ENCODE data around the gene NRG3.
"Not testable (repeated sequence)": the region's sequence is repeated elsewhere in the genome, so short reads cannot be mapped to it uniquely, and the experiment has no call there.

NRG3 gene

GRCh38 chr10:82267014-82267413 is 392.0 kb downstream of the NRG3 start:
- in situ Hi-C loops (cut with MboI; ENCODE audit: low sequenced_read_pairs) = no loop called here

DNA sequence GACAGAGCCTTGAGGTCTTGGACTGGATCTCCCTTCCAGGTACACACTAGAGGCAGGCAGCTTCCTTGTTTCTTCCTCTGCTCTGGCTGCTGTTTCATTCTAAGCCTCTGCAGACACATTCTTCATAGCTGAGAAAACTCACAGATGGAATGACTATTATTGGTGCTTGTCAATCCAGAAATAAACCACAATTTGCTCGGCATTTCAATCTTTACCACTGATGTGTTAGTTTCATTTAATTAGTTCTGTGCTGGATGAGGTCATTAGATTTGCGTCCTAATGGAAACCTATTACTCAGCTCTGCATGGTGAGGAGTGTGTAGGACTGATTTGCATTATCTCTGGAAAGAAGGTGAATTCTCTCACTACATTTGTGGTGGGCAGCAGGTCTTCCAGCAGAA is 392.5 kb downstream of the NRG3 start:
- in situ Hi-C loops (cut with MboI; ENCODE audit: low sequenced_read_pairs) = no loop called here

- in situ Hi-C loops (cut with MboI; ENCODE audit: low sequenced_read_pairs) = no loop called here
Measured at GRCh38 chr10:82267960-82268359, 393.0 kb downstream of the NRG3 start.

DNA sequence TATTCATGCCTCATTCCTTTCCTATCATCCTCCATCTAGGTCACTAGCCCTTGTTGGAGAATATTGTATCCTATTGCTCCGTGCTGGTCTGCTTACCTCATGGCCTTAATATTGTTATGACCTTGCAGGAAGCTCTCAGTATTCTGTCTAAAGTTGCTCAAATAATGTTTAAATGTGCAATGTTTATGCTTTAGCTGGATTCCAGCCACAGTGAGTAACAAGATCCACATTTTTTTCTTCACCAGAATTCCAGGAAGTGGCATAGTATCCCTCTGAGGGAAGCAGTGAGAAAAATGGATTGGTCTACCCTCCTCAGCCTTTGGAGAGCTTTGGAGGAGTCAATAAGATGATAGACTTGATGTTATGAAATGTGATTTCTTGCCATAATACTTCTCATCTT is 402.6 kb downstream of the NRG3 start:
- in situ Hi-C loops (cut with MboI; ENCODE audit: low sequenced_read_pairs) = no loop called here

DNA sequence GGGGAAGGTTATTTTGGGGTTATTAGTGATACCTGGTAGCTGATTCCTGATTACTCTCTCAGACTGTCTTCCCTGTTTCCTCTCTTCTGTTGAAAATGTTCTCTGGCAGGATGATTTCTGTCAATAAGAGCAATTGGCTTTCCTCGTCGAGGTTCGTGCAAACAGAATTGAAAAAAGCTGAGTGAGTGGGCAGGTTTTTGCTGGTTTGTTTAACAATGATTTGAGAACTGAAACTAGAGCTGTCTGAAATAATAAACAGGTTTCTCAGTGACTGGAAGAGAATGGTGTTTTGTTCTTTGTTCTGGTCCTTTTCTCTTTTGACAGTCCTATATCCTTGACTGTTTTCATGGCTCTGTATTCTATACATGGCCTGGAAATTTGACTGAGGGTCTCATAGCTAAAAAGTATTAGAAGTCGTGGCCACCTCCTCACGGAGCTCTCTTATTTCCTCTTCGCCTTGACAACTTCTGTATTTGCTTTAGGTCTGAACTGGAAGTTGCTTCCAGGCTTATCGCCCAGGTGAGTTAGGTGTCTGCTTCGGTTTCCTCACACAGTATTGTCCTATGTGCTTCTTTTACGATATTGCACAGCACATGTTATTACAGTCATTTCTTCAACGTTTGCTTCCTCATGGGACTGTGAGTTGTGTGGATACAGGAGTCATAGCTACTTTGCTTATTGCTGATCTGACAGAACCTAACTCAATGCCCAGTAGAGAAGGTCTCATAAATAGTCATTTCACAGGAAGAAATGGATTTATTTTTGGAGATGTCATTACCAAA is 403.6 kb downstream of the NRG3 start:
- in situ Hi-C loops (cut with MboI; ENCODE audit: low sequenced_read_pairs) = no loop called here

GRCh38 chr10:82282782-82283456 is 407.9 kb downstream of the NRG3 start:
- in situ Hi-C loops (cut with MboI; ENCODE audit: low sequenced_read_pairs) = no loop called here

- in situ Hi-C loops (cut with MboI; ENCODE audit: low sequenced_read_pairs) = no loop called here
Measured at GRCh38 chr10:82284180-82284579, 409.2 kb downstream of the NRG3 start.

DNA sequence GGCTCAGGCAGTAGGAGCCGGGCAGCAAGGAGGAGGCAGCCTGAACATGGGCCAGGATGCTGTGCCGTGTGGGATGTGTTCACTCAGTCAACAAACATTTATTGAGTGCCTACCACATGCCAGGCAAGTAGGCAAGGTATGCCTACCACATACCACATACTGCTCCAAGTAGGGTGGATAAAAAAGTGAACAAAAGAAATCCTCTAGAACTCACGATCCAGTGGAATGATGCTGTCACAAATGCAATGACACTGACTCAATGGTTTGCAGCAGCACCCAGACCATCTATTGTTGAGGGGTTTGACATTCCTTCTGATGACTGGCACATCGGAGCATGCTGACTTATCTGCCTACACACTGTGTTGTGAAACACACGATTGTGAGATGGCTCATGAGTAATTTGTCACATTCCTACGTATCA is 413.5 kb downstream of the NRG3 start:
- in situ Hi-C loops (cut with MboI; ENCODE audit: low sequenced_read_pairs) = no loop called here

GRCh38 chr10:82289945-82290344 is 415.0 kb downstream of the NRG3 start:
- in situ Hi-C loops (cut with MboI; ENCODE audit: low sequenced_read_pairs) = no loop called here

DNA sequence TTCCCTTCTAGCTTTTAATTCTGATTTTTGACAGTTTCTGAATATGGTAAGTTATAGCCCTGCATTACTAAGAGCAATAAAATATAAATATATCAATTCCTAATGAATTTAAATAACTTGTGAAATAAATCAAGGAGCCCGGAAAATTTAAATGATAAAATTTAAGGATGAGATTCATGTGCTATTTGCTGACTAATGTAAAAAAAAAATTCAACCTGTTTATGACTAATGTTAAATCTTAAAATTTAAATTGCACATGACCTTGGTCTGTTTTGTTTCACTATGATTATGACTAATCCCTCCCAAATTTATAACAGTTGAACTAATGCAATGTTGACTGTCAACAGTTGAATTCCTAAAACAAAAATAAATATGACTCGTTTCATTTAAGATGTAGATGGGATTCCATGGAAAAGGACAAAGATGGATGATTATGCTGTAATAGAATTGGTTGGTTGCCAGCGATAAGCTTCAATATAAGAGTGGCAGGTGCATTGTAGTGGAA is 419.9 kb downstream of the NRG3 start:
- in situ Hi-C loops (cut with MboI; ENCODE audit: low sequenced_read_pairs) = no loop called here

DNA sequence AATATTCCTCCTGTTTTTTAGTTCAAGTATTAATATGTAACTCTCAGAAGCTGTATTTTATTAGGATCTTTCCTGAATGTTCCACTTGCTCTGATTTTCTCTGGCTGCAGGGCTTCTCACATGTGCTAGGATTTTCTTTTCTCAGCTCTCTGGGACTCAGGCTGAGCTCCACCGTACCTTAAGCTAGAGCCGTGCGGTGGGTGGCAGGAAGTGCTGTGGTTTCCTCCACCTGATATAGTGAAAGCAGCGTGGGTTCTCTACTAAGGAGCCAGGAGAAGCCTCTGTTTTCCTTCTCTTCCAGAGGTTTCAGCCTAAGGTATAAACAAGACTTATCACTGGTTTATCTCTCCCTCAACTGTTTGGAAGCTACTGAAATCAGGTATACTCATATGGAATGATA is 433.6 kb downstream of the NRG3 start:
- in situ Hi-C loops (cut with MboI; ENCODE audit: low sequenced_read_pairs) = no loop called here

DNA sequence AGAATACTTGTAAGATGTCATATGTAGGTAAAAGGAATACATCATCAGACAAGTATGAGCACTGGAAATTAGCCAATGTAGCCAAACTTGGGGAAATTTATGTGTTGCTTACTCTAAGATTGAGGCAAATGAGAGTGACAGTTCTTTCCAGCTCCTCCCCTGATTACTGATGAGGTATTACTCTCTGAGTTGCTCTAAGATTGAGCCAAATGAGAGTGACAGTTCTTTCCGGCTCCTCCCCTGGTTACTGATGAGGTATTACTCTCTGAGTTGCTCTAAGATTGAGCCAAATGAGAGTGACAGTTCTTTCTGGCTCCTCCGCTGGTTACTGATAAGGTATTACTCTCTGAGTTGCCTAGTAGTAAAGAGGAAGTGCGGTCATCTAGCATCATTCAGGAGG is 435.8 kb downstream of the NRG3 start:
- in situ Hi-C loops (cut with MboI; ENCODE audit: low sequenced_read_pairs) = no loop called here

GRCh38 chr10:82313401-82313800 is 438.4 kb downstream of the NRG3 start:
- in situ Hi-C loops (cut with MboI; ENCODE audit: low sequenced_read_pairs) = no loop called here

DNA sequence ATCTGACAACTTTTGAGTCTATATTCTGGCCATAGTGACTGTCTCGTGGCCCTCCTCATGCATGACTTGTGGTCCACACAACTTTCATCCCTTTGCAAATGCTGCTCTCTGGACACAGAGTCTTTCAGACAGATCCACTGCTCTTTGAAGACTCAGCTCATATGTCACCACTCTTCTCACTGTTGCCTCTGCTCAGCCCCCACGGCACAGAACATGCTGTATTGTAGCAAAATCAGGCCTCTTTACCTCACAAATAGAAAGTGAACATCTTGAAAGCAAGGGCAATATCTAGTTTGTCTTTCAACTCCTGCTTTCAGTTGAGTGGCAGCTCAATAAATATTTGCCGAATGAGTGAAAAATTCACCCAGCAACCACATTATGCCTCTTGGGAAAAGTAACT is 443.5 kb downstream of the NRG3 start:
- in situ Hi-C loops (cut with MboI; ENCODE audit: low sequenced_read_pairs) = no loop called here

- in situ Hi-C loops (cut with MboI; ENCODE audit: low sequenced_read_pairs) = no loop called here
Measured at GRCh38 chr10:82319074-82319473, 444.1 kb downstream of the NRG3 start.

GRCh38 chr10:82319562-82319961 is 444.6 kb downstream of the NRG3 start:
- in situ Hi-C loops (cut with MboI; ENCODE audit: low sequenced_read_pairs) = no loop called here

DNA sequence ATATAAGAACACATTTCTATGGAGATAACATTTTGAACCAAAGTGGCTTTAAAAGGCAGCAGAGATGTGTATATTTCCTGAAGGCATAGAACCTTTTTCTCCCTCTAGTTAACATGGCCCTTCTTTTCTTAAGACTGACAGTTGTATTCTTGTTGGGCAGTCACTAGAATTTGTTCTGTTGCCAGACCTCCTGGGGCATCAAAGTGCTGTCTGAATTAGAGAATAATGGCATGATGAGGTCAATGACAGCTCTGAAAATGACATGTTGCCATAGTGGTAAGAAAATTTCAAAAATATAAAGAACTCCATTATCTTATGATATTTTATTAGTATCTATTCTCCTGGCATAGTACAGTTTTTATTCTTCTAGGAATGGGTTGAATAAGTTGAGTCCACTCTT is 446.7 kb downstream of the NRG3 start:
- in situ Hi-C loops (cut with MboI; ENCODE audit: low sequenced_read_pairs) = no loop called here

DNA sequence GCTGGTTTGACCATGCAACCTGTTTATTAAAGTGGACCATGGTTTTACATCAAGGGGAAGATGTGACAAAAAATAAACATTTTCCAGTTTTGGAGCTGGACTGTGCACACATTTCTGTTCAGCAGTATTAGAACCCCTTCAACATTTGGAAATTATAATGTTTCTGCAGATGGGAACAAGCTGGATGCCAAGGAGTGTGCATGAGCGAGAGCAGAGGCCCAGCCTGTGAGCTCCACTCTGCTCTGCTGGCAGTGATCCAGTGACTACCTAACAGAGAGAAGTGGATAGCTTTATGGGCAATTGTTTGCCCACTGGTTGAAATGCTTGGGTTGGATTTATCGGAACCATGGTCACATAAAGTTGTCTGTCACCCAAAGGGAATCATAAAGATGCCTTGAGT is 456.7 kb downstream of the NRG3 start:
- in situ Hi-C loops (cut with MboI; ENCODE audit: low sequenced_read_pairs) = no loop called here

- in situ Hi-C loops (cut with MboI; ENCODE audit: low sequenced_read_pairs) = no loop called here
Measured at GRCh38 chr10:82335831-82336230, 460.8 kb downstream of the NRG3 start.

GRCh38 chr10:82340166-82340565 is 465.2 kb downstream of the NRG3 start:
- in situ Hi-C loops (cut with MboI; ENCODE audit: low sequenced_read_pairs) = no loop called here

DNA sequence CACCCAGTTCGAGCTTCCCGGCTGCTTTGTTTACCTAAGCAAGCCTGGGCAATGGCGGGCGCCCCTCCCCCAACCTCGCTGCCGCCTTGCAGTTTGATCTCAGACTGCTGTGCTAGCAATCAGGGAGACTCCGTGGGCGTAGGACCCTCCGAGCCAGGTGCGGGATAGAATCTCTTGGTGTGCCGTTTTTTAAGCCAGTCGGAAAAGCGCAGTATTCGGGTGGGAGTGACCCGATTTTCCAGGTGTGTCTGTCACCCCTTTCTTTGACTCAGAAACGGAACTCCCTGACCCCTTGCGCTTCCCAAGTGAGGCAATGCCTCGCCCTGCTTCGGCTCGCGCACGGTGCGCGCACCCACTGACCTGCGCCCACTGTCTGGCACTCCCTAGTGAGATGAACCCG is 474.6 kb downstream of the NRG3 start:
- in situ Hi-C loops (cut with MboI; ENCODE audit: low sequenced_read_pairs) = not testable (repeated sequence)

- in situ Hi-C loops (cut with MboI; ENCODE audit: low sequenced_read_pairs) = no loop called here
Measured at GRCh38 chr10:82353381-82353780, 478.4 kb downstream of the NRG3 start.
